ENCODE measurements around the gene ARHGEF28.

ARHGEF28 gene

GRCh38 chr5:73816656-73817420 is 190.8 kb downstream of the ARHGEF28 start:
- DNase-seq (ENCODE audit: low read depth in 3 of 3) = no peak

- DNase-seq (ENCODE audit: low read depth in 3 of 3) = no peak
Measured at GRCh38 chr5:73818357-73818756, 192.4 kb downstream of the ARHGEF28 start.

DNA sequence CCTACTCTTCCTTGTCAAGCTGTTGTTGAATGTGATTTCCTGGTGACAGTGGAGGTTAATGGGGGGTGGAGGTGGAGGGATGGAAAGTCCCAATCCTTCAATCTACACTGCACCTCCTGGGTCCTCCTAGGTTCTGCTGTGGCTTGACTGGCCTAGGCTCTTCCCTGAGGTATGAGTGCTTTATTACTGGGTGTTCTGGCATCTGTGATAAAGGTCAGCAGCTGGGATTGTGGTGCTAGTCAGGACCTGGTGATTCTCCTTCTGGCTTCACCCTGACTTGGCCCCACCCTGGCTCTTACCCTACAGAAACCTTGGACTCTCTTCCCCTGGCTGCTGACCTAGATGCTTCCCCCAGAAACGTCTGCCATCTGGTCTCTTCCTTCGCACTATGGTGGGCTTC is 194.3 kb downstream of the ARHGEF28 start:
- DNase-seq (ENCODE audit: low read depth in 3 of 3) = no peak

- DNase-seq (ENCODE audit: low read depth in 3 of 3) = no peak
Measured at GRCh38 chr5:73821003-73821402, 195.0 kb downstream of the ARHGEF28 start.

- no peak for DNase-seq (ENCODE audit: low read depth in 3 of 3)
Measured at GRCh38 chr5:73822278-73822988, 196.4 kb downstream of the ARHGEF28 start.

GRCh38 chr5:73822989-73823339 is 197.0 kb downstream of the ARHGEF28 start:
- no peak for DNase-seq (ENCODE audit: low read depth in 3 of 3)

GRCh38 chr5:73823508-73823925 is 197.5 kb downstream of the ARHGEF28 start:
- DNase-seq (ENCODE audit: low read depth in 3 of 3) = no peak

- no peak for DNase-seq (ENCODE audit: low read depth in 3 of 3)
Measured at GRCh38 chr5:73825199-73825598, 199.2 kb downstream of the ARHGEF28 start.

- no peak for DNase-seq (ENCODE audit: low read depth in 3 of 3)
Measured at GRCh38 chr5:73825736-73826135, 199.7 kb downstream of the ARHGEF28 start.

DNA sequence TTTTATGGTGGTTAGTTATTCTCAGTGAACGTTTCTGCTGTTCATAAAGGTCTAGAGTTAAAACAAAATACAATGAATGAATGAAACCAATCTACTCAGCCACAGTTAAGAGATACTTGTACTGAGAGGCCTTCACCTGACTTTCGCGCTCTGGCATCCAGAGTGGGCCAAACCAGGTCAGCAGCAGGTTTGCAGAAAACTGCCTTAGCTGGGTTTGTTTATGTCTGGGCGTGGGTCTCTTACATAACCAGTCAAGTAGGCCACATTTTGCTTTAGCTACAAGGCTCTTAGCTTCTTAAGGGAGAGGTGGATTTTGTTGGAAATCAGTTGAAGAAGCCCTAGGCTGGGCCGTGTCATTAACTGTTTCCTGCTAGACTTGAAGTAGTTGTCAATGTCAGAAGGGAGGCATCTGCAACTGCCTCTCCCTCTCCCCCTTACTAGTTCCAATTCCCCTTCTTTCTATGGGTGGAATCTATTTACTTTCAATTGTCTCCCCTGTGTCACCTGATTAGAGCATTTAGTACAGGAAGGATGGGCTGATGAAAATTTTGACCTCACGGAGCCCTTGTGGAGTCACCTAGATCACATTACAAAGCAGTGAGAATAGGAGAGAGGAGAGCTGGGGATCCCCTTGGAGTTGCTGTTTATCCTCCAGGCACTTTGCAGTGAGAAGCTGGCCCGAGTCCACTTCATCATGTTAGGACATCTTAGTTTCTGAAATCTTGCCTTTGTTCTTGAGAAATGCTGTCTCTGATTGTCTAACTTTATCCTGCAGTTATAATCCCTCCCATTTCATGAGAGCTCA is 200.5 kb downstream of the ARHGEF28 start:
- DNase-seq (ENCODE audit: low read depth in 3 of 3) = no peak

DNA sequence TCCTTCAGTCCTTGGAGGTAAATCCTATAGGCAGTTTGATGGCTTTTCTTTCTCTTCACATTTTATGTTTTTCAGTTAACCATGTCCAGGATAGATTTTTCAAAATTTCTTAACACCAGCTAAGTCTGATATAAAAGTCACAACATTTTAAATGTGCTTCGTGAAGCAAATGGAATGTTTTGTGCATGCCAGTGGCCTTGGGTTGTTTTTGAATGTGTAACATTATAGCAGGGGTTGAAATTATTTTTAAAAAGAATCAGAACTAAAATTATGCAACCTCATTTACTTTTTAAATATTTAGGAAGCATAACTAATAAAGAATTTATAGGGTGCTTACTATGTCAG is 201.1 kb downstream of the ARHGEF28 start:
- no peak for DNase-seq (ENCODE audit: low read depth in 3 of 3)

GRCh38 chr5:73828465-73828864 is 202.5 kb downstream of the ARHGEF28 start:
- DNase-seq (ENCODE audit: low read depth in 3 of 3) = no peak

DNA sequence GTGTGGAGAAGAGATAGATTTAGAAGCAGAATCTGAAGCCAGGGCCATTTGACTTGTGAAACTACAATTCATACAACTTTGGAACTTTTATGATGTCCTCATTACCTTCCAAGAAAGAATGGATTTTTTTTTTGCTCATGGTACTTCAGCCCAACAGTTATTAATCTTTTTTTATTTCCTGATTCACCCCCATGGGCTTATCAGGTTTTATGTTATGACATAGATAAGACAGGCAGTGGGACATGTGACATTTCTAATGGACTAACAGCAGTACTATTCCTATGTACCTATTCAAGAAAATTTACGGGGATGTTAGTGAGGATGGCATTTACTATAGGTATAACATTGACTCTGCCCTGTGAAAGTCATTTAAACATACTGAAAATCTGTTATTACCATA is 204.7 kb downstream of the ARHGEF28 start:
- DNase-seq (ENCODE audit: low read depth in 3 of 3) = no peak

- DNase-seq (ENCODE audit: low read depth in 3 of 3) = no peak
Measured at GRCh38 chr5:73831066-73831465, 205.1 kb downstream of the ARHGEF28 start.

GRCh38 chr5:73834693-73835092 is 208.7 kb downstream of the ARHGEF28 start:
- no peak for DNase-seq (ENCODE audit: low read depth in 3 of 3)

GRCh38 chr5:73835726-73836125 is 209.7 kb downstream of the ARHGEF28 start:
- DNase-seq (ENCODE audit: low read depth in 3 of 3) = no peak

- DNase-seq (ENCODE audit: low read depth in 3 of 3) = no peak
Measured at GRCh38 chr5:73836607-73837006, 210.6 kb downstream of the ARHGEF28 start.

DNA sequence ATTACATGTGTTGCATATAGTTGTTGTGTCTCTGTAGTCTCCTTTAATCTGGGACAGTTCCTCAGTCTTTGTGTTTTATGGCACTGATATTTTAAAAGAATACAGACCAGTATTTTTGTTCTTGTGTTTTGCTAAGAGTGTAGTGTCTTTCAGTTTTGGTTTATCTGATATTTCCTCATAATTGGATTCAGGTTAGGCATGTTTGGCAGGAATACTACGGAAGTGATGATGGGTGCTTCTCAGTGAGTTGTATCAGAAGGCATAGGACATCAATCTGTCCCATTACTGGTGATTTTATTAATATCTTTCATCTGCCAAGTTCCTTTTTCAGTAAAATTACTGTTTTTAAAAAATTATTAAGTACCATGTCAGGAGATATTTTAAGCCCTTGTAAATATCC is 212.9 kb downstream of the ARHGEF28 start:
- no peak for DNase-seq (ENCODE audit: low read depth in 3 of 3)

- DNase-seq (ENCODE audit: low read depth in 3 of 3) = no peak
Measured at GRCh38 chr5:73841641-73842040, 215.6 kb downstream of the ARHGEF28 start.

DNA sequence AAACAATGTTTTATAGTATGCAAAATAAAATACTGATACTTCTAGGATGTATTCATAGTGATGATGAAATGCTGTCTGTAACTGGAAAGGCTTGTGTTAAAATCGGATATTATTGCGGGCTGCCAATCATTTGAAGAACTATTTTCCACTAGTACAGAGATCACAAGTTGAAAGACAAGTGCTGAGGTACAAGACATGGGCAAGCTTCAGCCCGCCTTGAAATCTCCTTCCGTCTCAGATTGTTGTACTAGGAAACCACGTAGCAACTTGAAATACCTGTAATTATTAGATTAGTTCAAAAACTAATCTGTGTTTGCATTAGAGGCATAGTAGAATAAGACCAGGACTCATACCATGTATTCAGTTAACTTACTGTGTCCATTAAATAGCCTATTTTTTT is 218.2 kb downstream of the ARHGEF28 start:
- no peak for DNase-seq (ENCODE audit: low read depth in 3 of 3)

- no peak for DNase-seq (ENCODE audit: low read depth in 3 of 3)
Measured at GRCh38 chr5:73851471-73852181, 225.6 kb downstream of the ARHGEF28 start.

- DNase-seq (ENCODE audit: low read depth in 3 of 3) = no peak
Measured at GRCh38 chr5:73853091-73853490, 227.1 kb downstream of the ARHGEF28 start.

Data from stimulated activated CD4-positive, alpha-beta T cell treated with anti-CD3 and anti-CD28 coated beads, TNF-alpha, amount 100 ng/mL, for 24 hours (primary cell).